NB4 (cell line): Measurements from ENCODE around the gene FOXO3B.
"Not testable (repeated sequence)": the region's sequence is repeated elsewhere in the genome, so short reads cannot be mapped to it uniquely, and the experiment has no call there.

Experiments used
- DNase-seq: peaks from one replicate; pipeline ENCODE4 v3.0.0; 2010; ENCODE audit warnings: low read depth
- H3K4me3 ChIP-seq: one replicate; pipeline ENCODE4 v1.5.1; 2011; ENCODE audit warnings: mild to moderate bottlenecking, low read depth, low read length, moderate library complexity

The FOXO3B gene

GRCh38 chr17:18668625-18669024 lies 13.5 kb downstream of the FOXO3B start:
- not testable (repeated sequence) for DNase-seq, H3K4me3 ChIP-seq

- DNase-seq, H3K4me3 ChIP-seq: not testable (repeated sequence)
These were observed 14.6 kb downstream of the FOXO3B start for GRCh38 chr17:18667535-18667934.

GRCh38 chr17:18666326-18666725 lies 15.8 kb downstream of the FOXO3B start:
- not testable (repeated sequence) for DNase-seq, H3K4me3 ChIP-seq

GRCh38 chr17:18661924-18662624 lies 20.0 kb downstream of the FOXO3B start:
- not testable (repeated sequence) for DNase-seq, H3K4me3 ChIP-seq

GRCh38 chr17:18650094-18650493 lies 32.0 kb downstream of the FOXO3B start:
- not testable (repeated sequence) for H3K4me3 ChIP-seq, DNase-seq

GRCh38 chr17:18644291-18644690 lies 37.8 kb downstream of the FOXO3B start, which contains the start of gene TBC1D28:
TSS of gene TBC1D28 (minus strand) at chr17:18644391. CDS start at chr17:18641352, 3,039 bp downstream.
- DNase-seq, H3K4me3 ChIP-seq: not testable (repeated sequence)

- H3K4me3 ChIP-seq, DNase-seq: not testable (repeated sequence)
These were observed 39.0 kb downstream of the FOXO3B start for GRCh38 chr17:18643124-18643523.

- not testable (repeated sequence) for DNase-seq, H3K4me3 ChIP-seq
These were observed 43.8 kb downstream of the FOXO3B start for GRCh38 chr17:18638357-18638756.

GRCh38 chr17:18636237-18636636 lies 45.9 kb downstream of the FOXO3B start:
- peak; percentile 45 for DNase-seq
- H3K4me3 ChIP-seq = not testable (repeated sequence)

- DNase-seq = peak; percentile 79
- not testable (repeated sequence) for H3K4me3 ChIP-seq
These were observed 46.3 kb downstream of the FOXO3B start for GRCh38 chr17:18635773-18636172.

GRCh38 chr17:18634550-18635263 lies 47.4 kb downstream of the FOXO3B start:
- H3K4me3 ChIP-seq = peak overlapping the region; percentile 28
- DNase-seq = peak; percentile 15
